GM18499 (cell line): Measurements from ENCODE around the gene SDF2L1.
"Not testable (repeated sequence)": the region's sequence is repeated elsewhere in the genome, so short reads cannot be mapped to it uniquely, and the experiment has no call there.

Experiments used
- ATAC-seq: cut with Tn5 transposase; IDR thresholded peaks from one replicate; pipeline ENCODE4 v1.9.1; 2021; ENCODE audit warnings: moderate number of reproducible peaks; ENCODE audit not compliant: insufficient read depth, unreplicated experiment

SDF2L1 gene

GRCh38 chr22:21635771-21636510 is 6.2 kb upstream of the SDF2L1 start:
- ATAC-seq = no peak

DNA sequence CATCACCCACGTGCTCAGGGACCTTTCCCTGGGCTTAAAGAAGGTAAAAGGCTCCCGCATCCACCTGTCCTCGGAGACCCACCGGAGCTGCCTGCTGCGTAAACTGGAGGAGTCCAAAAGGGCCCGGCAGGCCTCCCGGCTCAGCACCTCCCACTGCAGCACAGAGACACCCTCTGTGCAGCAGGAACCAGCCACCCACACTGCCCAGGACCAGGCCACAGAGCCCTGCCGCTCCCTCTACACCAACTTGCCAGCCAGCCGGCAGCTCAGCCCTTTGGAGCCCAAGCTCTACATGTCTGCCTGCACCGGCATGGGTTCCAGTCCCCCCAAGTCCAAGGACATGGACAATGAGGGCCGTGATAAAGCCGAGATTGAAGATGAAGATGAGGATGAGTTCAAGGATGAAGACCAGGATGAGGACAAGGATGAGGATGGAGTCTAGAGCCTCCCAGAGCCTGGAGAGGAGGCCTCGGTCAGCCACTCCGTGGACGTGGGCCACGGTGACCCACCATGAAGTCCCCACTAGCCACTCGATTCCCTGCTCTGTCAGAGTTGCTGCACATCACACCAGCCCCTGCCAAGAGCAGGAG is 5.4 kb upstream of the SDF2L1 start:
- no peak for ATAC-seq

DNA sequence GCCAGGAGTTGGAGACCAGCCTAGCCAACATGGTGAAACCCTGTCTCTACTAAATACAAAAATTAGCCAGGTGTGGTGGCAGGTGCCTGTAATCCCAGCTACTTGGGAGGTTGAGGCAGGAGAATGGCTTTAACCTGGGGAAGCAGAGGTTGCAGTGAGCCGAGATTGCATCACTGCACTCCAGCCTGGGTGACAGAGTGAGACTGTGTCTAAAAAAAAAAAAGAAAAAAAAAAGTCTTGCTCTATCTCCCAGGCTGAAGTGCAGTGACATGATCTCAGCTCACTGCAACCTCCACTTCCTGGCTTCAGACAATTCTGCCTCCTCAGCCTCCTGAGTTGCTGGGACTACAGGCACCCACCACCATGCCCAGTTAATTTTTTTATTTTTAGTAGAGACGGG is 4.7 kb upstream of the SDF2L1 start:
- ATAC-seq = not testable (repeated sequence)

DNA sequence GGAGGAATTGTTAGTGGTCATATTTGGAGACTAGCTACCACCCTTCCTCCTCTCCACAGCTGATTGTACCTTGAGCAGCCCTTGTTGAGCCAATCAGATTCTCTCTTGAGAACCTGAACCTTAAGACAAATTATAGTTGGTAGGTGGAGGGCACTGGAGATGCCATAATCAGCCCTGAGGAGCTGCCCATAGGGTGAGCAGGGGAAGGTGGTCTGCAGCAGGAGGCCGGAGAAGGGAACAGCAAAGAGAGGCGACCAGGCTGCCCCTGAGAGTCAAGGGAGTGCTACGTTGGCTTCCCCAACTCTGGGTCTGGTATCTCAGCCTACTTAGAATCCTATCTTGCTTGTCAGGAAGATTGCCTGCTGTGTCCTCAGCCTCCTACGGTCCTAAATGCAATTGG is 2.7 kb upstream of the SDF2L1 start:
- ATAC-seq = no peak

DNA sequence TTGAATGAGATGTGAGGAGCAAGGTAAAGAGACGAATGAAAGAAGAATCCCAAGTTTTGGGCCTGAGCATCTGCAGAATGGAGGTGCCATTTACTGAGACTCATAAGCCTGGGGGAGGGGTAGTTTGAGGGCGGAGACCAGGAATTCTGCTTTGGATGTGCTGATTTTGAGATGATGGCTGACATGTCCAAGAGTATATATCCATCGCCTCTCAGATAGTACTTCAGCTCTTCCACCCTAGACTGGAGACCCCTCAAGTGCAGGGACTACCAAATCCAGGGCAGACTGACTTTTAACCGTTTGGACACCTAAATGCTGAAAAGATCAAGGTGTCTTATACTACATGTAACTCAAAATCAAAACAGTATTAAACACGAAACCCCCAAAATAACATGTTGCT is 1.3 kb upstream of the SDF2L1 start:
- no peak for ATAC-seq

- ATAC-seq = no peak
These were observed 699 bp upstream of the SDF2L1 start for GRCh38 chr22:21641417-21641788.

DNA sequence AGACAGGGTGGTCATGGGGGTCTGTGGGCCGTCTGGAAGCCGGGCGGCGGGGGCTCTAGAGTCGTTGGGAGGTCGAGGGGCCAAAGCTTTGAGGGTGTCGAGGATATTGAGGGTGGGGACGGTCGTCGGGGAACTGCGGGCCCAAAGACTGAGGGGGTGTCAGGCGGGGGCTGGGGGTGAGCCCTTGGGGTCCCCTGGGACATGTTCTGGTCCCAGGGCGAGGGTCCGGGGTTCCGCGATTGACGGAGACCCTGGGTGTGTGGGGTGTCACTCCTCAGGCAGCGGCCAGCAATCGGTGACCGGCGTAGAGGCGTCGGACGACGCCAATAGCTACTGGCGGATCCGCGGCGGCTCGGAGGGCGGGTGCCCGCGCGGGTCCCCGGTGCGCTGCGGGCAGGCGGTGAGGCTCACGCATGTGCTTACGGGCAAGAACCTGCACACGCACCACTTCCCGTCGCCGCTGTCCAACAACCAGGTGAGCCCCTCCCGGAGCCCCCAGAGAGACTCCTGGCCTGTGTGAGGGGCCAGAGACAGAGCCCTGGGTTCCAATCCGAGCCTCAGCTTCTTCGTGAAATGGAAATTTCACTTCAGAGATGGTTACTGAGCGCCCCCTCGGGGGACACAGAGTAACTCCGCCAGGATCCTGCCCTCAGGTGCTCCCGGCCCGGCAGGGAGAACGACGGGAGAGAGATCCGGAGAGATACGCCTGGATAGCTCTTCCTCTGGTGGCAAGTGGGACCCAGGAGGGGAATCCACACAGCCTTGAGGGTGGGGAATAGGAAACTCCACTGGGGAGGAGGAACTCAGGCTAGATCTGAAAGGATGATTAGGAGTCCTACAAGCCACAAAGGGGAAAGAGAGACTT is 714 bp downstream of the SDF2L1 start:
- ATAC-seq = no peak

- no peak for ATAC-seq
These were observed 1.6 kb downstream of the SDF2L1 start for GRCh38 chr22:21643533-21644357.

DNA sequence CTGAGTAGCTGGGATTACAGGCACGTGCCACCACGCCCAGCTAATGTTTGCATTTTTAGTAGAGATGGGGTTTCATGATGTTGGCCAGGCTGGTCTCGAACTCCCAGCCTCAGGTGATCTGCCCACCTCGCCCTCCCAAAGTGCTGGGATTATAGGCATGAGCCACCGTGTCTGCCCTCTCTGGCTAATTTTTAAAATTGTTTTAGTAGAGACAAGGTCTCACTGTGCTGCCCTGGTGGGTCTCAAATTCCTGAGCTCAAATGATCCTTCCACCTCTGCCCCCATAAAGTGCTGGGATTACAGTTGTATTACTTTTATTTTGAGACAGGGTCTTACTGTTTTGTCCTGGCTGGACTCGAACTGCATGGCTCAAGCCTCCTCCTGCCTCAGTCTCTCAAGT is 3.4 kb downstream of the SDF2L1 start:
- ATAC-seq = not testable (repeated sequence)

DNA sequence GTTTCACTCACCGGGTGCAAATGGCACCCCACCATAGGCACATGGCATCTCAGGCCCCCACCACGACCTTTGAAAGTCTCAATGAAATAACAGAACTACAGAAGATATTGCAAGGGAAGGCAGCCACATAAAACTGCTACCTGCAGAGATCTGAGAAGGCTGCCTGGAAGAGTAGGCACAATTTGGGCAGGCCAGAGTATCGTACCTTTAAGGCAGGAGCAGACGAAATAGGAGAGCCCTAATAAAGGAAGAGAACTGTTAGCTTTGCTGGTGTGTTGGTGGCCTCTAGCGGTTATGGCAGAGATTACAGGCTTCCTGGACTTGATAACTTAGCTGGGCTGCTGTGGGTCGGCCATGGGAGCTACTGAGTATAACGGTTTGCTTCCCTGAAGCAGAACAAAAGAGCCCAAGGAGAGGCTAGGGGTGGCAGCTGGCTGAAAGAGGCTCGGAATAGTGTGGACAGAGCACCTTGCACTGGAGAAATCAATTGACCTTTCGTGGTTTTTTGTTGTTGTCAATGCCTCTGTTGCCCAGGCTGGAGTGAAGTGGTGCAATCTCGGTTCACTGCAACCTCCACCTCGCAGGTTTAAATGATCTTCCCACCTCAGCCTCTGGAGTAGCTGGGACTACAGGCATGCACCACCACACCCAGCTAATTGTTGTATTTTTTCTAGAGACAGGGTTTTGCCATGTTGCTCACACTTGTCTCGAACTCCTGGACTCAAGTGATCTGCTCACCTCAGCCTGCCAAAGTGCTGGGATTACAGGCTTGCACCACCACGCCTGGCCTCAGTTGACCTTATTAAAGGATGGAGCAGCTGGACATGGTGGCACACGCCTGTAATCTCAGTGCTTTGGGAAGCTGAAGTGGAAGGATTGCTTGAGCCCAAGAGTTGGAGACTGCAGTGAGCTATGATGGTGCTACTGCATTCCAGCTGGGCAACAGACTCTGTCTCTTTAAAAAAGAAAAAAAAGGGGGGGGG is 4.8 kb downstream of the SDF2L1 start:
- ATAC-seq = no peak

DNA sequence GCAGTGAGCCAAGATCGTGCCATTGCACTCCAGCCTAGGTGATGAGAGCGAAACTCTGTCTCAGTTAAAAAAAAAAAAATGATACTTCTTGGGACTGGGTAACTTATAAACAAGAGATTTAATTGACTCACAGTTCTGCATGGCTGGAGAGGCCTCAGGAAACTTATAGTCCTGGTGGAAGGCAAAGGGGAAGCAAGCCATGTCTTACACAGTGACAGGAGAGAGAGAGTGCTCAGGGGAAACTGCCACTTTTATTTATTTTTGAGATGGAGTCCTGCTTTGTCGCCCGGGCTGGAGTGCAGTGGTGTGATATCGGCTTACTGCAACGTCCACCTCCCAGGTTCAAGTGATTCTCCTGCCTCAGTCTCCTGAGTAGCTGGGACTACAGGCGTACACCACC is 8.2 kb downstream of the SDF2L1 start:
- no peak for ATAC-seq

GRCh38 chr22:21650823-21651520 is 8.9 kb downstream of the SDF2L1 start:
- ATAC-seq = no peak

DNA sequence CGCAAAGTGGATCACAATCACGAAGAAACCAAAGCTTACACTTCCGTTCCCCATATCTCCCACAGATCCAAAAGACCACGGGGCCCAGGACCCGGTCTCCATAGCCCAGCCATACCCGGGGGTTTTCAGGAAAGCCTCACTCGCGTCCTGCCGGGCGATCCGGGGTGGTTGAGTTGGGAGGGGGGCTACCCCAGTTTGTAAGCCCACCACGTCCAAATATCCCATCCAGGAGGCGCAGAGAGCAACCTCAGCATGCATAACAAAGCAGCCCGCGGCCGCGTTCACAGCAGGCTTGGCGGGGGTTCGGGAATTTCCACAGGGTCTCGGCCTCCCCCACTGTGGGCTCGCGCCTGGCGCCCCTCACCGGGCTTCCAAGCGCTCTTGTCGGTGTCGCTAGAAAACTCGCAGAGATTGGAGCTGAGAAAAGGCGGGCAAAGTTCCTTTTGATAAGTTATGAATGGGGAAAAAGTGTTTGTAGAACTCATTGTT is 9.5 kb downstream of the SDF2L1 start:
- ATAC-seq = no peak

GRCh38 chr22:21652010-21652546 is 10.0 kb downstream of the SDF2L1 start:
- ATAC-seq = no peak

DNA sequence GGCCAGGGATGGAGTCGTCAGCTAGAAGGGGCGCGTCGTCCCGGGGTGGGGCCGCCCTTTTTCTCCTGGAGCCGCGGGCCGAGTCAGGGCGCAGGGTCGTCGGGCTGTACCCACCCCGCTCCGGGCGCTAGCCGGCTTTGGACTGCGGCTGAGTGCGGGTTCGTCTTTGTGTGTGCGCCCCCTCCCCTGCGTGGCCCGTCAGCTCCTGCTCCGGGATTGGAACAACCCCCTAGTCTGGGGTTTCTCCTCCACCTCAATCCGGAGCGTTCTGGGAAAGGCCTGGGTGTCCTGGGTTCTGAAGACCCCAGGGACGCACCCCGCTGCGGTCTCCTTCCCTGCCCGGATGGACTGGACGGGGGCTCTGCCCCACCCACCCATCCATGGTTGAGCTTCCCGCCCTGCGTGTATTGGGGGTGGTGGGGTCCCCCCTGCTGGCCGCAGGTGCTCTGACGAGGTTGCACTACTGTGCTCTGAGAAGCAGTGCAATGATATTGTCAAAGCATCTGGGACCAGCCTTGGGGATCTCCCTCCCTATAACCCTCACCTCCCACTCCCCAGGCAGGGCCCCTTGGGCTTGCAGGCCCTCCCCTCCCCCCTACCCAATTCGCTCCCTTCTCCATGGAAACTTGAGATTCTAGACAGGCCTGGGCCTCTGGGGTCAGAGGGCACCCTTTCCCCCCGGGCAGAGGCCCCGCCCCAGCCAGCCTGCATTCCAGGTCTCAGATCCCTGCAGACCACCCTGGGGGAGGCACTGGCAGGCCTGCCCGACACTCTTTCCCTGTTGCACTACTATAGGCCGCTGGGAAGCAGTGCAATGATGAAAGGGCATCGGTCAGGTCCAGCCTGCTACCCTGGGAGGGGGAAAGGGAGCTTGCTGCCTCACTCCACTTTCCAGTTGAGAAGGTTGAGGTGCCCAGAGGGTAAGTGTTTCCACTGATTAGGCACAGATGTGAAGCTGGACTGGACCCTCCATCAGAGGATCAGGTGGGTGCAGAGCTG is 10.7 kb downstream of the SDF2L1 start:
- ATAC-seq = no peak

DNA sequence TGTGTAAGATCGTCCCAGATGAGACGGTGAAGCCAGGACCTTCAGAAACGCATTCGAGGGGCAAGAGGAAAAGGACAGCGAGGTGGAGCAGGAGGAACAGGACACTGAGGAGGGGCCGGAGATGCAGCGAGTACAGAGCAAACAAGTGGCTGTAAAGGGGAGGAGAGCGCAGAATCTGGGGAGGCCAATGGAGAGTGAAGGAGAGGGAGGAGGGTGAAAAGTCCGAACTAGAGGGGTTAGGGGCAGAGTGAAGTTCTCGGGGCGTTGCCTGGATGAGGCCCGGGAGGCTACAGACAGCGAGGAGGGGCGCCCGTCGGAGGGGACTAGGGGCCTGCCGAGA is 14.9 kb downstream of the SDF2L1 start:
- no peak for ATAC-seq

- no peak for ATAC-seq
These were observed 15.4 kb downstream of the SDF2L1 start for GRCh38 chr22:21657360-21658032.
